ENCODE results near the gene ZNF740. TPM values are rescaled to one million over a fixed set of nuclear protein-coding genes. Genes with fewer than 3 reads are reported as not detected.

The ZNF740 gene
- total and polyA plus RNA-seq, 2 of the 4 experiments (the other 2 are of a cell fraction) = 13.1 to 14.0 TPM

DNA sequence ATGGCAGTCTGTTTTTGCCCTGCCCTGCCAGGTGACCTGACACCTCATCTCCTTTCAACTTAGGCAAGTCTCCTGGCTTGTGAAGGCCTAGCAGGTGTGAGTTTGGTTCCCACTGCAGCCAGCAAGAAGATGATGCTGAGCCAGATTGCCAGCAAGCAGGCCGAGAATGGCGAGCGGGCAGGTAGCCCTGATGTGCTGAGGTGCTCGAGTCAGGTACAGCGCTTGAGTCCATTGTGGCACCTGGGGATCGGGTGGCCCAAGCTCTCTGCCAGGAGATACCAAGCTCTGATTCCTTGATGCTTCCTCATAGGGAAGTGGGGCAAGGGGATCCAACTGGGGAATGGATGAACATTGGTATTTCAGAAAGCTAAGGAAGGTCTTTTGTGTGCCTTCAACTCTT, 4.3 kb downstream of the ZNF740 start:
- Histone ChIP-seq H3K4ac (ENCODE audit: low read depth, low read length) (no peak overlapping the region), H3K4me2 (ENCODE audit: low read depth, low read length) (no peak overlapping the region), H3K56ac (ENCODE audit: extremely low read depth, insufficient read depth, low read length) (no peak overlapping the region), H2BK120ac (ENCODE audit: low read depth, low read length) (no peak overlapping the region), H4K91ac (ENCODE audit: insufficient read depth, low read depth, low read length) (no peak overlapping the region), H4K8ac (ENCODE audit: low read depth in 2 of 2, low read length in 2 of 2) (no peak overlapping the region), H3K27me3 (ENCODE audit: control insufficient read depth, insufficient read depth, low read length) (no peaks in the 10 kb centered on the region), H3K18ac (ENCODE audit: low read depth, low read length) (no peak overlapping the region), H2AK5ac (ENCODE audit: low read depth, low read length) (no peak overlapping the region), H2BK15ac (ENCODE audit: low read depth, low read length) (no peak overlapping the region), H3K9ac (ENCODE audit: low read depth, low read length) (no peak overlapping the region), H2AK9ac (replicated peaks; ENCODE audit: low read depth, low read length, poor library complexity) (no peak overlapping the region), H3K14ac (replicated peaks; ENCODE audit: low read depth, low read length) (no peak overlapping the region), H3K36me3 (ENCODE audit: control insufficient read depth, insufficient read depth, low read length) (peaks cover 48% of the 10 kb centered on the region), H3K9me3 (ENCODE audit: control insufficient read depth, insufficient read depth, low read length) (no peaks in the 10 kb centered on the region), H3K4me1 (ENCODE audit: control insufficient read depth, insufficient read depth, low read length) (peaks cover 14% of the 10 kb centered on the region), H2BK20ac (ENCODE audit: low read depth, low read length) (no peak overlapping the region), H3K27ac (ENCODE audit: insufficient read depth, low read length) (no peak overlapping the region), H4K20me1 (ENCODE audit: insufficient read depth, low read length) (peaks cover 21% of the 10 kb centered on the region; the same call in 1 of the 2 replicates), H3K9me1 (ENCODE audit: insufficient read depth, low read length) (peaks cover 17% of the 10 kb centered on the region), H3K4me3 (ENCODE audit: insufficient read depth, low read depth, low read length) (no peak overlapping the region), H2BK5ac (ENCODE audit: low read depth, low read length, poor library complexity, severe bottlenecking) (no peak overlapping the region), H4K5ac (ENCODE audit: low read depth, low read length) (no peak overlapping the region), H3K23ac (ENCODE audit: low read depth, low read length) (no peak overlapping the region), H2AFZ (replicated peaks; ENCODE audit: low read length, poor library complexity) (peak overlapping the region; percentile 26), H3K79me1 (ENCODE audit: low read depth in 1 of 2, low read length in 2 of 2) (peaks cover 31 to 65% of the 10 kb centered on the region in 2 experiments)
- dilution Hi-C loops (cut with HindIII; ENCODE audit: low sequenced_read_pairs, unreplicated experiment) (no loop called here), intact Hi-C loops (cut with micrococcal nuclease) (no loop called here), in situ Hi-C loops (cut with MboI; ENCODE audit: low sequenced_read_pairs) (loop anchor here (5.0 kb wide), 1 partner anchor 118 kb away; no protein-coding TSS in a partner anchor)
- CTCF ChIA-PET = no interaction called here
- no TSS peak for BruUV-seq (replicated peaks)
- POLR2A ChIA-PET (ENCODE audit: unreplicated experiment) = no interaction called here
- WGBS, 2 experiments (ENCODE audit: extremely low coverage in 2 of 2, insufficient read length in 1 of 2) = 100% methylated on average over 6 of the region's 6 CpGs; no CpG with 5 or more reads in 1 of the 2 experiments
- DNase-seq (no peak), ATAC-seq (ENCODE audit: low read depth) (no peak)
- TF ChIP-seq, protein P1, sequence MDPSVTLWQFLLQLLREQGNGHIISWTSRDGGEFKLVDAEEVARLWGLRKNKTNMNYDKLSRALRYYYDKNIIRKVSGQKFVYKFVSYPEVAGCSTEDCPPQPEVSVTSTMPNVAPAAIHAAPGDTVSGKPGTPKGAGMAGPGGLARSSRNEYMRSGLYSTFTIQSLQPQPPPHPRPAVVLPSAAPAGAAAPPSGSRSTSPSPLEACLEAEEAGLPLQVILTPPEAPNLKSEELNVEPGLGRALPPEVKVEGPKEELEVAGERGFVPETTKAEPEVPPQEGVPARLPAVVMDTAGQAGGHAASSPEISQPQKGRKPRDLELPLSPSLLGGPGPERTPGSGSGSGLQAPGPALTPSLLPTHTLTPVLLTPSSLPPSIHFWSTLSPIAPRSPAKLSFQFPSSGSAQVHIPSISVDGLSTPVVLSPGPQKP (IDR thresholded peaks at IDR 0.05; ENCODE audit: borderline replicate concordance, low read depth, low read length) = no peak
- TF ChIP-seq, protein P2, sequence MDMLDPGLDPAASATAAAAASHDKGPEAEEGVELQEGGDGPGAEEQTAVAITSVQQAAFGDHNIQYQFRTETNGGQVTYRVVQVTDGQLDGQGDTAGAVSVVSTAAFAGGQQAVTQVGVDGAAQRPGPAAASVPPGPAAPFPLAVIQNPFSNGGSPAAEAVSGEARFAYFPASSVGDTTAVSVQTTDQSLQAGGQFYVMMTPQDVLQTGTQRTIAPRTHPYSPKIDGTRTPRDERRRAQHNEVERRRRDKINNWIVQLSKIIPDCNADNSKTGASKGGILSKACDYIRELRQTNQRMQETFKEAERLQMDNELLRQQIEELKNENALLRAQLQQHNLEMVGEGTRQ (IDR thresholded peaks at IDR 0.05; ENCODE audit: low read depth, low read length) = no peak
- TF ChIP-seq MXI1 (IDR thresholded peaks at IDR 0.05; ENCODE audit: borderline replicate concordance, low read depth, low read length) (no peak), MAFK (IDR thresholded peaks at IDR 0.05; ENCODE audit: low read depth, low read length) (no peak), MAZ (IDR thresholded peaks at IDR 0.05; ENCODE audit: borderline replicate concordance, low read depth, low read length) (no peak), POLR2A (IDR thresholded peaks at IDR 0.05; ENCODE audit: low read depth, low read length) (no peak)
- TF ChIP-seq, protein P3, sequence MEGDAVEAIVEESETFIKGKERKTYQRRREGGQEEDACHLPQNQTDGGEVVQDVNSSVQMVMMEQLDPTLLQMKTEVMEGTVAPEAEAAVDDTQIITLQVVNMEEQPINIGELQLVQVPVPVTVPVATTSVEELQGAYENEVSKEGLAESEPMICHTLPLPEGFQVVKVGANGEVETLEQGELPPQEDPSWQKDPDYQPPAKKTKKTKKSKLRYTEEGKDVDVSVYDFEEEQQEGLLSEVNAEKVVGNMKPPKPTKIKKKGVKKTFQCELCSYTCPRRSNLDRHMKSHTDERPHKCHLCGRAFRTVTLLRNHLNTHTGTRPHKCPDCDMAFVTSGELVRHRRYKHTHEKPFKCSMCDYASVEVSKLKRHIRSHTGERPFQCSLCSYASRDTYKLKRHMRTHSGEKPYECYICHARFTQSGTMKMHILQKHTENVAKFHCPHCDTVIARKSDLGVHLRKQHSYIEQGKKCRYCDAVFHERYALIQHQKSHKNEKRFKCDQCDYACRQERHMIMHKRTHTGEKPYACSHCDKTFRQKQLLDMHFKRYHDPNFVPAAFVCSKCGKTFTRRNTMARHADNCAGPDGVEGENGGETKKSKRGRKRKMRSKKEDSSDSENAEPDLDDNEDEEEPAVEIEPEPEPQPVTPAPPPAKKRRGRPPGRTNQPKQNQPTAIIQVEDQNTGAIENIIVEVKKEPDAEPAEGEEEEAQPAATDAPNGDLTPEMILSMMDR (conservative IDR thresholded peaks at IDR 0.05; ENCODE audit: low read depth, low read length) = no peak
